Measurements from ENCODE around the gene ERFE.

- TF ChIP-seq, protein P1, sequence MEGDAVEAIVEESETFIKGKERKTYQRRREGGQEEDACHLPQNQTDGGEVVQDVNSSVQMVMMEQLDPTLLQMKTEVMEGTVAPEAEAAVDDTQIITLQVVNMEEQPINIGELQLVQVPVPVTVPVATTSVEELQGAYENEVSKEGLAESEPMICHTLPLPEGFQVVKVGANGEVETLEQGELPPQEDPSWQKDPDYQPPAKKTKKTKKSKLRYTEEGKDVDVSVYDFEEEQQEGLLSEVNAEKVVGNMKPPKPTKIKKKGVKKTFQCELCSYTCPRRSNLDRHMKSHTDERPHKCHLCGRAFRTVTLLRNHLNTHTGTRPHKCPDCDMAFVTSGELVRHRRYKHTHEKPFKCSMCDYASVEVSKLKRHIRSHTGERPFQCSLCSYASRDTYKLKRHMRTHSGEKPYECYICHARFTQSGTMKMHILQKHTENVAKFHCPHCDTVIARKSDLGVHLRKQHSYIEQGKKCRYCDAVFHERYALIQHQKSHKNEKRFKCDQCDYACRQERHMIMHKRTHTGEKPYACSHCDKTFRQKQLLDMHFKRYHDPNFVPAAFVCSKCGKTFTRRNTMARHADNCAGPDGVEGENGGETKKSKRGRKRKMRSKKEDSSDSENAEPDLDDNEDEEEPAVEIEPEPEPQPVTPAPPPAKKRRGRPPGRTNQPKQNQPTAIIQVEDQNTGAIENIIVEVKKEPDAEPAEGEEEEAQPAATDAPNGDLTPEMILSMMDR (IDR thresholded peaks at IDR 0.05; ENCODE audit: extremely low read depth in 1 of 2, insufficient read depth in 1 of 2, low read depth in 1 of 2, low read length in 2 of 2) = peak in 1 of 2 donors; percentile 47
- TF ChIP-seq POLR2AphosphoS5 (IDR thresholded peaks at IDR 0.05; ENCODE audit: insufficient read depth, low read depth, low read length) (no peak), EZH2 (IDR thresholded peaks at IDR 0.05; ENCODE audit: borderline replicate concordance, low read depth, low read length, severe bottlenecking) (peak; percentile 28), POLR2A (IDR thresholded peaks at IDR 0.05; ENCODE audit: low read depth, low read length) (no peak), MYC (IDR thresholded peaks at IDR 0.05; ENCODE audit: low read depth, low read length) (no peak), GATA2 (IDR thresholded peaks at IDR 0.05; ENCODE audit: insufficient read depth, insufficient read length, low read depth, low read length) (no peak)
Measured at GRCh38 chr2:238158509-238159070, at the start of gene ERFE.

Measured in endothelial cell of umbilical vein (primary cell).